Cardiac septum (tissue), 1 donor: ENCODE results near the gene BRAT1. TPM values are rescaled to one million over a fixed set of nuclear protein-coding genes. Genes with fewer than 3 reads are reported as not detected.

ENCODE experiments used
- DNase-seq: peaks from one replicate; pipeline ENCODE4 v3.0.0-alpha.2; 2020; ENCODE audit warnings: low spot score
- intact Hi-C: fragments of 100-400 bp; cut with DNase I; formaldehyde crosslinking; loops from one replicate; pipeline ENCODE4 v1.14.0; 2022
- total RNA-seq: library from RNA; stranded (reverse); fragmentation: NEBNext Ultra II Directional; extraction: Animal tissue kit (Norgen Biotek cat#: 25700); gene quantifications from one replicate; pipeline ENCODE4 v1.2.1, GENCODE V29; 2021
- donor health status: DM: no; HTN: no; CAD: no.

The BRAT1 gene
- total RNA-seq, 1 donor from 2014 or later: 12.8 TPM

DNA sequence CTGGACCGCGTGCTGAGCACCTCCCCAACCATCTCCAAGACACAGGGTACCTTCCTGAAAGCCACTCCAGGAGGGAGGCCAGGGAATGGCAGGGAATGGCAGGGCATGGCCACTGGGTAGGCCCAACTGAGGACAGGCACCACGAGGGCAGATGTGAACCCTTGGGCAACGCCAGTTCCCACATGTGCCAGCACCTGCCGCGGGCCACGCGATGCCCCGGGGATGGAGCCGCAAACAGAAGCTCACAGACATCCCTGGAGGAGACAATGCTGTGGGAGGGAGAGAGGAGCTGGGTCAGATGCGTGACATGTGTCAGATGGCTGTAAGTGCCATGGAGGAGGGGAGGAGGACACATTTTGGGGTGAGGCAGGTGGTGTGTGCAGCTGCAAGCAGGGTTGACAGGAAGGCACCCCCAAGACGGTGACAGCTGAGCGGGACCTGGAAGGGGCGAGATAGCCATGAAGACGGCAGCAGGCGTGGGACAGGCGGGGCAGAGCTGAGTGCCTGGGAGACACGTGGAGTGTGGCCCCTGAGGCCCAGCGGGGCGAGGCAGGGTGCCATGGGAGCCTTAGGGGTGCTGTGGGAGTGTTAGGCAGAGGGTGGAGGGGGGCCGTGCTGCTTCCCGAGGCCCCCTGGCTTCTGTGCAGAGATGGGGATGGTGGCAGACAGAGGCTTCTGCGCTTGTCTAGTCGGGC, 31.1 kb upstream of the BRAT1 start:
- intact Hi-C loops: no loop called here
- DNase-seq: no peak

DNA sequence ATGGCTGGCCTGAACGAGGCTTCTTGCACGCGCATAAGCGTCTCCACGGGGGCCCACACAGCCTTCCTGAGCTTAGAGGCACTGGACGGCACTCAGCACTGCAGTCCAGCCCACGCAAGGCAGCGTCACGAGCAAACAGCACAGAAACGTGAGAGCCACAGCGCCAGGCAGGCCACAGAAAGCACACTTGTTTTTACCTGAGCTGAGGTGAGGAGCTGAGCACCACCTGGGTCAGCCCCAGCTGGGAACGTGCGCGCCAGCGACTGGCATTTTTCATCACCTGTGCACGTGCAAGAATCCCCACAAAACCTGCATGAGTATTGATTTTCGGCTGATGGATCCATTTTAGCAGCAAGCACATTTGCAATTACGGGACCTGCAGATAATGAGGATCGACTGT, 30.1 kb upstream of the BRAT1 start:
- intact Hi-C loops: no loop called here
- no peak for DNase-seq

DNA sequence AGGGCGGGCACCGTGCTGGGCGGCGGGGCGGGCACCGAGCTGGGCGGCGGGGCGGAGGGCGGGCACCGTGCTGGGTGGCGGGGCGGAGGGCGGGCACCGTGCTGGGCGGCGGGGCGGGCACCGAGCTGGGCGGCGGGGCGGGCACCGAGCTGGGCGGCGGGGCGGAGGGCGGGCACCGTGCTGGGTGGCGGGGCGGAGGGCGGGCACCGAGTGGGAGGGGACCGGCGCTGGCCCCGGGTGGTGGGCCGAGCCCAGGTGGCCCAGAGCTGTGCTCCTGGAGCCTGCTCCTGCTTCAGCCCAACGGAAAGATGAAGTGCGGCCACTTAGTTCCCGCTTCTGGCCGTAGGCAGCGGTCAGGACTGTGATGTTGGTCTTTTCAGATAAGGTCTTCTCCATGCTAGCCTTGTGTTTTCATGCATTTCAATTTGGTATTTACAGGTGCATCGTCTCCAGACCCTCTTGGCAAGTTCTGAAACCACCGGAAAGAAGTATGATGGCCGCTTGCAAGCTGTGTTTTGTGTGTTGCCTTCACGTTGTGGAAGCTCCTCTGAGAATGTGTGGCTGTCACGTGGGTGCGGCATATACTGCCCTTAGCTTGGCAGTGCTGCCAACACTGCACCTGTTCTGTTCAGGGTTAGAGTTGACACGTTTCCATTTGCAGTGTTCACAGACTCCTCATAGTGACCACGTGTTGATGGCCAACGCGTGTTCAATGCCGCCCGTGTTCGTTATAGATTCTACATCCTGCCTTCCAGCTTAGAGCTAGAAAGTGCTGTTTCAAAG, 28.7 kb upstream of the BRAT1 start:
- intact Hi-C loops: no loop called here
- DNase-seq: no peak

DNA sequence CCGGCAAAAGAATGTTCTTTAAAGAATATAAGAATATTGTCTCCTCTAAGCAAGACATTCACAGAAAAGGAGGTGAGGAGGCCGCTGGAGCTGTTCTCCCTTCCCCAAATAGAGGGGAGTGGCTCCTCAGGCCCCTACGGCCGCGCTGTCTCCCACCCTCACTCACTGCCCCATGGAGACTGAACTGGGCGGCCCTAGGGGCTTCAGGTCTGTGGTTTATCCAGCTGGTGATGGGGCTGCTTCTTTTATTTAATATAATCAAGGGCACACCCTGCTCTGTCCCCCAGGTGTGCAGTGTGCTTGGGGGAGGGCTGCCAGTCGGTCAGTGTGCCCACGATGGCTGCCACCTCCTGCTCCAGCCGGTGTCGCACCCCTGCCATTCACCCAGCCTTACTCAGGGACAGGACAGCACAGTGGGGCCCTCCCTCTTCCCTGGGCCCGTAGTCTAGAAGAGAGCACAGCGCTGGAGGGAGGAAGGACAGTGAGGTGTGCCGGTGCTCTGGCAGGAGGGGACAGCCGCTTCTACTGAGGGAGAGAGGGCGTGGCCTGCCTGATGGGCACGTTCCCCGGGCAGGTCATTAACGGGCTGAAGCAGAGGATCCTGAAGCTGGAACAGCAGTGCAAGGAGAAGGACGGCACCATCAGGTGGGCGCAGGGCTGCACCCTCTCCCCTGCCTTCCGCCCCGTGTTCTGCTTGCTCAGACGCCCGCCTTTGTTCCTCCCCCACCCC, 26.8 kb upstream of the BRAT1 start:
- no peak for DNase-seq
- intact Hi-C loops: no loop called here

DNA sequence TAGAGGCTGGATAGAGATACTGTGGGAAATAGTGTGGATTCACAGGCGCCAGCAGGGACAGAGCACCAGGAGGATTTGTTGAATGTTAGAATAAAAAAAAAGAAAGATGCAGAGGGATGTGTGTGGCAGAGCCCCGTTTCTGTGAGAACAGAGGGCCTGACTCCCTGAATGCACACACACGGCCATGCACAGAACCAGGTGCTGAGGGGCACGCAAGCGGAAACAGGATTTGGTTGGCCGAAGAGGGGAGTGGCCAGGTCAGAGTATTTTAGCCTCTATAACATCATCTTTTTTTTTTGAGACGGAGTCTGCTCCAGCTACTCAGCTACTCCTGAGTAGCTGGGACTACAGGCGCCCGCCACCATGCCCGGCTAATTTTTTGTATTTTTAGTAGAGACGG, 25.3 kb upstream of the BRAT1 start:
- intact Hi-C loops: no loop called here
- DNase-seq: no peak

DNA sequence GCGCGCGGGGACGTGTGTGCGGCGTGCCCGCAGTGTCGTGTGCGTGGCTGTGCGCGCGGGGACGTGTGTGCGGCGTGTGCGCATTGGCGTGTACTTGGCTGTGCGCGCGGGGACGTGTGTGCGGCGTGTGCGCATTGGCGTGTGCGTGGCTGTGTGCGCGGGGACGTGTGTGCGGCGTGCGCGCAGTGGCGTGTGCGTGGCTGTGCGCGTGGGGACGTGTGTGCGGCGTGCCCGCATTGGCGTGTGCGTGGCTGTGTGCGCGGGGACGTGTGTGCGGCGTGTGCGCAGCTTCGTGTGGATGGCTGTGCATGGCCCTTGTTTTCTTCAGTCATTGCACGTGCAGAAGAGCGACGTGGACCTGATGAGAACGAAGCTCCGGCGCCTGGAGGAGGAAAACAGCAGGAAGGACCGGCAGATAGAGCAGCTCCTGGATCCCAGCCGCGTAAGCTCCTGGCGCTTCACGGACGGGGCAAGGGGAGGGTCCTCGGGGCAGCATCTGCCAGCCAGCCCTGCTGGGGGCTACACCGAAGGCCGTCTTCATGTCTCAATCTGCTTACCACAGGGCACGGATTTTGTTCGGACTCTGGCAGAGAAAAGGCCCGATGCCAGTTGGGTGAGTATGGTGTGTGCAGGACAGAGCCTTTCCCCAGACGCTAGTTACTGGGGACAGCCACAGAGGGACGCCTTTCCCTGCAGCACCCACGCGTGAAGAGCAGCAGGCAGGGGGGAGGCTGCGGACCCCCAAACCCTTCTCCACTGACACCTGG, 22.8 kb upstream of the BRAT1 start:
- DNase-seq: no peak
- intact Hi-C loops: no loop called here

DNA sequence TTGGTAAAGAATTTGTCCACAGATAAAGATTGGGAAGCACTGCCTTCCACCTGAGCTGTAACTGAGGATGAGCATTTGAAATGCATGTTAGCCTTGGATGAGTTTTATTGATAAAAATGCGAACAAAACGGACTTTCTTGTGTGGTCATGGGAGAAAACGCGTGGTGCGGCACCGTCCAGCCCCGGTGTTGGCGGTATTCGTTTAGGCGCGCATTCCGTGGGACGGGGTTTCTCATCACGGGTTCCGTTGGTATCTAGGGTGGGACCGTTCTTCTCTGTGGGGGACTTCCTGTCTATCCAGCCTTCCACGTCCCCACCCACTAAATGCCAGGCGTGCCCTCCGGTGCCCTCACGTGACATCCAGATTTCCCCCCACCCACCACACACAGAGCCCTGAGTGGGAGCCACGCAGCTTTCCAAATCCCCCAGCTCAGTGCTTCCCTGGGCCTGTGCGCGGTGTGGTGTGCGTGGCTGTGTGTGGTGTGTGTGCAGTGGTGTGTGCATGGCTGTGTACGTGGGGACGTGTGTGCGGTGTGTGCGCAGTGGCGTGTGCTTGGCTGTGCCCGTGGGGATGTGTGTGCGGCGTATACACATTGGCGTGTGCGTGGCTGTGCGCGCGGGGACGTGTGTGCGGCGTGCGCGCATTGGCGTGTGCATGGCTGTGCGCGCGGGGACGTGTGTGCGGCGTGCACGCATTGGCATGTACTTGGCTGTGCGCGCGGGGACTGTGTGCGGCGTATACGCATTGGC, 21.6 kb upstream of the BRAT1 start:
- intact Hi-C loops: no loop called here
- no peak for DNase-seq

DNA sequence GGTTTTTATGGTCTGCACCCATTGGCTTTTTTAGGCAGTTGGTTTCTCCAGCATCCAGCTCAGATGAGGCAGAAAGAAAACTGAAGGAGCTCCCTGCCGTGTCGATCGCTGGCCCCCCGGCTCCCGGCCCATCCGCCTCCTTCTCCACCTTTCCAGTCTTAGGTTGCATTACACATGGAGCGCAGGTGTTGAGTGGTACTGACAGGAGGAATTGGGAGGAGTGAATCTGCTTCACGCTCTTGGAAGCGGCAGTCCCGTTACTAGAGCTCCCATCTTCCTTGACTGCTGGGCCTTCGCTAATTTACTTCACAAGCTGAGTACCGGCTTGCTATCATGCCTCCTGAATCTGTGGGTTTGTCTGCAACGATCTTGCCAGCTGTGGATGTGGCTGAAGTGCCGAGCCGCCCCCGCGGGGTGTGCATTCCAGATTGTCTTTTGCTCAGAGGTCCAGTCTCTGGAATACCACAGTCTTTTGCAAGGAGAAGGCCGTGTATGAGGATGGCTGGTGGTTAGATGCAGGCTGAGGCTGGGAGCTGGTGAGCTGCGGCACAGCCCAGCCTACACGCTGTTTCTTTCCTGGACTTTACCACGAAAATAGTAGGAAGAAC, 20.5 kb upstream of the BRAT1 start:
- intact Hi-C loops: no loop called here
- DNase-seq: no peak

DNA sequence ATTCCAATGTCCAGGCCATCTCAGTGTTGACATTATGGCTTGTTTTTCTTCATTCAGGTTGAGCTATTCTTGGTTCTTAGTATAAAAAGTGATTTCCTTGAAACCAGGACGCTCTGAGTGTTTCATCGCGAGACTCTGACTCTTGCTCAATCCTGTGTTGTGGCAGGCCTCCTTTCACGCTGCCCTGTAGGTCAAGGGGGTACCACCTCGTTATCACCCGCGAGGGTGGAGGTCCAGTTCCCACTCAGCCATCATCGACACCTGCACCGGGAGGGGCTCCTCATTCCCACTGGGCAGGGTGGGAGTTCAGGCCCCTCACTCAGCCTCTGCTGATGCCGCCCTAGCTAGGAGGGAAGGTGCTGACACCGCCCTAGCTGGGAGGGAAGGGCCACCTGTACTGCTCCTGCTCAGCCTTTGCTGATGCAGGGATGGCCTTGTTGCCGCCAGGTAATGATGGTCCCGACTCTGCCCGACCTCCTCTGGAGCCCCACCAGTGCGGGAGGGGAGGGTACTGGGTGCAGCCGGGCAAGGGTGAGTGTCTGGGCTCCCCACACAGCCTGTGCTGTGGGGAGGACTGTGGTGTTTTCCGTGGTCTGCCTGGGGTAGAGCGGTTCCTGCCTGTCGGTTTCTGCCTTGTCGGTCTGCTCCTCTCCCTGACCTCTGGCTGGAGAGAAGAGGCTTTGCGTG, 19.9 kb upstream of the BRAT1 start:
- no peak for DNase-seq
- intact Hi-C loops: no loop called here

DNA sequence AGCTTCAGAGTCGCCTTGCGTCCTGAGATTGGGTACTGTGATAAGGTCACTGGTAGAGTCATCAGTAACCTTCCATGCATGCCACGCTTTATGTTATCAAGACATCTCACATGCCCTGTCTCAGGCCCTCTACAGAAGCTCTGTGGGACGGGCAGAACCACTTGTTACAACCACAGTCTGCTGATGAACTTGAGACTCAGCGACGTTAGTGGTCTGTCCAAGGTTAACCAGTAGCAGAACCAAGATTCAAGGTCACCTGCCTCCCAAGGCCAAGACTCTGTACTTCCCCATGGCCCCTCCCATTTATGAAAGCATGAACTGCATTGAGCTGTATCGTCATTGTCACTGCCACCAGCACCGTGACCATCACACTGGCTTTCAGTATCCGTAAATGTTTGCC, 18.4 kb upstream of the BRAT1 start:
- no peak for DNase-seq
- intact Hi-C loops: no loop called here

DNA sequence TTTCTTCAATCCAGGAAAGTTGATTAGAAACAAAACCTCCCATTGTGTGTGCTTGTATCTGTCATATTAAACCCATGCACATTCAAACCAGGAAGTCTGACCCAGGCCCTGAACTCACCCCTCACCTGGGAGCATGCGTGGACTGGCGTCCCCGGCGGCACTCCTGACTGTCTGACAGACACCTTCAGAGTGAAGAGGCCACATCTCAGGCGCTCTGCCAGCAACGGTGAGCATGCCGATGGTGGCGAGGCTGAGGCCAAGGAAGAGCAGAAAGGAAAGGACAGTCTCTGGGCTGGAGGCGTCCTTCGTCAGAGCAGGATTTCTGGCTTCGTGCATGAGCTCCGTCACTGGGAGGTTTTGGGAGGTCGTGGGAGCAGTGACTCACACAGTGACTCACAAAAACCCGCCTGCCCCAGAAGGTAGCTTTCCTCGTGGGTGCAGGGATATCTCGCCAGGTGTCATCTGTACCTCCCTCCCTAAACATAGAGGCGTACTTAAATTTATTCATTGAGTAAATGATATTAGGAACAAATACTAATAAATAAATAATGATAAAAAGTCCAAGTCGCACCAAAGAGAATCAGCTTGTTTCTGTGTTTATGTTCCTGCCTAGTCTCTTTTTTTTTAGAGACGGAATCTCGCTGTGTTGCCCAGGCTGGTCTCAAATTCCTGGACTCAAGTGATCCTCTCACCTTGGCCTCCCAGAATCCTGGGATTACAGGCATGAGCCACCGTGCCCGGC, 16.9 kb upstream of the BRAT1 start:
- peak; percentile 73 for DNase-seq
- intact Hi-C loops: no loop called here

DNA sequence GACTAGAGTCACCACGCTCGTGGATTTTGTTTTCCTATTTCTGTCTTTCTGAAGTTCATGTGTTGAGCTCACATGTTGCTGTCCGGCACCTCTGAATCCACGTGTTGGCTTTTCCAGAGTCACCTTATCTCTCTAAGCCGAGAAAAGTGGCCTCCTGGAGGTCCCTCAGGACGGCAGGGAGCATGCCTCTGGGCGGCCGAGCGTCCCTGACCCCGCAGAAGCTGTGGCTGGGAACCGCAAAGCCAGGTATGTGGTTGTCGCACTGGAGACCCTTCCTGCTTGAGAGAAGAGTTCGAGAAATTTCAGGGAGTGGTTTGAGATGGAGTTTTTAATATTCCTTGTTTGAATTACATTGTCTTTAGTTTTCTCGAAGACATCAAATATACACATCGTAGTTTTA, 16.1 kb upstream of the BRAT1 start:
- intact Hi-C loops: no loop called here
- peak; percentile 67 for DNase-seq

DNA sequence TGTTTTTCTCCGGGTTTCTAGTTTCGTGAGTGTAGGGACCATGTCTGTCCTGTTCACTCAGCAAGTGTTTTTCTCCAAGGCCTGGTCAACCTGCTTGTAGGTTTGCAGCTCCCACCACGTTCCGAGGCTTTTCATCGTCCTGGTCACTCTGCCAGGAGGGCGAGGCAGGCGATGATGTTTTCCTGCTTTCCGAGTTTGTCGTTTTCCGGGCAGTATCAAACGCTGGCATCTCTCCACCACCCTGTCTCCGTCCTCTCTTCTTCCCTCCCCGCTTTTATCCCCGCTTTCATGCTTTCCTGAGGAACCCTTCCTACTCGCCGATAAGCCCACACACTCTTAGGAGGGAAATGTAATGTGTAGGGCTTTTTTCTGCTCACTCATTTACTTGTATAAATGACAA, 14.7 kb upstream of the BRAT1 start:
- DNase-seq: no peak
- intact Hi-C loops: no loop called here

DNA sequence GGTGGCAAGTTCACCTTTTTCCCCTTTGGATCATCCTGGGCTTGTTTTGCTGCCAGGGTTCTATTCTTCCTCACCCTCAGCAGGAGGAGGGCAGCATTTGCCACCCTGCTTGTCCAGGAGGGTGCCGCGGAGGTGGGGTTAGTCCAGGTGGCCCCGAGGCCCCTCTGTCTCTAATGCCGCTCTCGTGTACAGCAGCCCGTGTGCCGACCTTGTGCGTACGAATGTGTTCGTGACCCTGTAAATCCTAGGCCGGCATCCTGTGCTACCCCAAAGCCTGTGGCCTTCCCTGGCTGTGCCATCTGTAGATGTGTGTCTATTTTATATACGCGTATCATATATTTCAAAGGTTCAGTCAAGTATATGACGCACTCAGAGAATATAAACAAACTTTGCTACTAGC, 14.1 kb upstream of the BRAT1 start:
- intact Hi-C loops: loop anchor here (2.0 kb wide), 1 partner anchor 111 kb away; no protein-coding TSS in a partner anchor

DNA sequence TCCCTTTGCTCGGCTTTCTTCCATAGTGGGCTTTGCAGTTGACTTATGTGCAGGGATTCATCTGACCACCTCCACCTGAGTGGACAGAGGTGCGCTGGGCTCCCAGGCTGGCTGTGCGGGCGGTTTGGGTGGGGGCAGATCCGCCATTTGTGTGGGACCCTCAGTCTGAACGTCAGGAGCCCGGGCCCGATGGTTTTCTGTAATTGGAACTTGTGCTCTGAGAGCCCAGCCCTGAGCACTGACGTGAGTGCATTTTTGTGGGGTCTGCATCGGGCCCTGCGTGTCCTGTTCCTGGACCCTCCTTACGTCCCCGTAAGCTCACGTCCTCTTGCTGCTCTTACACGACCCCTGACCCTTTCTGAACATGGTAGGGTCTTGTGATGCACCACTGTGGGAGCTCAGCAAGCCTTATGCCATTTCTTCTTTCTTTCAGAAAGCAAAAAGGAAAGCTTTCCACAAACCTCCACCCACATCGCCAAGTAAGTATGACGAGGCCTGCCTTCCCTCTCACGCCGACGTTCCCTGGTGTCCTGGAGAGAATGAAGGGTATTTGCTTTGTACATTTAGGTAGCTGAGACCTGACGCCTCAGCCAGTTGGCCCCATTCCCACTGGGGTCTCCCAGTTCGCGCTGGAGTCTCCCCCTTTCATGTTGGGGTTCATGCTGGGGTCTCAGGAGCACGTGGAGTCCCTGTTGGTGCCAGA, 13.3 kb upstream of the BRAT1 start:
- no peak for DNase-seq

More for the DNA sequence above, 14.1 kb upstream of the BRAT1 start:
- no peak for DNase-seq

DNA sequence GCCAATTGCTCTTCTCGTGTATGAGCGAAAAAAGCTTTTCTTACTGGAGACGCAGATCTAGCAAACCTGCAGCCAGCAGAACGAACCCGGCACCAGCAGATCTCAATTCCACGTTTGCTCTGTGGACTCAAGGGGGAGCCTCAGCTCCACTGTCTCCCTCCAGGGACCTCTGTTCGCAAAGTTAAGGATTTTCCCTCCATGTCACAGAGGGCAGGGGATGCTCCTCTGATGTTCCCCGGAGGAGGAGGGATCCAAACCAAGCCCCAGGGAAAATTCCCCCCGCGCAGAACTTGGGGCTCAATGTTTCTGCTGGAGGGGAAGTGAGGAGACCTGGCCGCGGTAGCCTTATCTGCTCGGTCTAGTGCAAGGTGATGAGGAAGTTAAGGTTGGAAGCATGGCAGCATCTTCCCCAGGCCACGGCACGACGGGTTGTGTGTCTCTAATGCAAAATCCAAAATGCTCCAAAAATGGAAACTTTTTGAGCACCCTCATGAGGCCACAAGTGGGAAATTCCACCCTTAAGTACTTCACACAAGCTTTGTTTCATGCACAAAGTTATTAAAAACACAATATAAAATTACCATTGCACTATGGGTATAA, 12.5 kb upstream of the BRAT1 start:
- intact Hi-C loops: loop anchor here (2.0 kb wide), 1 partner anchor 113 kb away; no protein-coding TSS in a partner anchor
- no peak for DNase-seq

More for the DNA sequence above, 13.3 kb upstream of the BRAT1 start:
- intact Hi-C loops: loop anchor here (2.0 kb wide), 1 partner anchor 112 kb away; no protein-coding TSS in a partner anchor
